NCI-H2196 treated with DMSO at 0.1 percent for 48 hours (cell line): ENCODE results near the gene KANK4.

ENCODE experiments used
- DNase-seq: peaks from one replicate; lab custom pipeline; 2025; ENCODE audit not compliant: unreplicated experiment; lab: John Stamatoyannopoulos, UW

KANK4 gene

GRCh38 chr1:62307895-62308492, 11.2 kb downstream of the KANK4 start:
- DNase-seq: no peak

DNA sequence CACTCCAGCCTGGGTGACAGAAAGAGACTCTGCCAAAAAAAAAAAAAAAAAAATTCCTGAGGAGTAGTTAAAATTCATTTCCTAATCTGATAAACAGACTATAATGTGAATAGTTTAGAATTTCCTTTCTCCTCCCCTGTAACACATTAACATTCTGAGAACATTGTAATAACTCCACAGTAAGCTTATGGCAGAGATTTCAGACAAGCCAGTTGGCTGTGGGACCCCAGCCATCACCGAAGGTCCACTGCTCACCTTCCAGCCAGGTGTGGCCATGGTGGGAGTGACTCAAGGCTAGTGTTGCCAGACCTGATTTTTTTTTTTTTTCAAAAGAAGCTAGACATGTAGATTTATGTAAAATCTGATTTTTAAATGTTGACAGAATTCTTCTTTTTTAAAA, 11.8 kb downstream of the KANK4 start:
- DNase-seq: no peak

DNA sequence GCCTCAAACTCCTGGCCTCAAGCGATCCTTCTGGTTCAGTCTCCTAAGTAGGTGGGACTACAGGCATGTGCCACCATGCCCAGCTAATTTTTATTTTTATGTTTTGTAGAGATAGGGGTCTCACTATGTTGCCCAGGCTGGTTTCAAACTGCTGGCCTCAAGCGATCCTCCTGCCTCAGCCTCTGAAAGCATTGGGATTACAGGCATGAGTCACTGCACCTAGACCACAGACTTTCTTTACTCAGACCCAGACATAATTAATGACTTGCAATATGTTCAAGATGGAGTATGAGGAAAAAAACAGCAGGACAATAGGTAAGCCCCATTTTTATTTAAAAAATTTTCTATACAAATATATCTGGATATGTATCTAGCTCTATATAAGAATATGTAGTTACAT, 13.2 kb downstream of the KANK4 start:
- no peak for DNase-seq

GRCh38 chr1:62304975-62305374, 14.3 kb downstream of the KANK4 start:
- no peak for DNase-seq

DNA sequence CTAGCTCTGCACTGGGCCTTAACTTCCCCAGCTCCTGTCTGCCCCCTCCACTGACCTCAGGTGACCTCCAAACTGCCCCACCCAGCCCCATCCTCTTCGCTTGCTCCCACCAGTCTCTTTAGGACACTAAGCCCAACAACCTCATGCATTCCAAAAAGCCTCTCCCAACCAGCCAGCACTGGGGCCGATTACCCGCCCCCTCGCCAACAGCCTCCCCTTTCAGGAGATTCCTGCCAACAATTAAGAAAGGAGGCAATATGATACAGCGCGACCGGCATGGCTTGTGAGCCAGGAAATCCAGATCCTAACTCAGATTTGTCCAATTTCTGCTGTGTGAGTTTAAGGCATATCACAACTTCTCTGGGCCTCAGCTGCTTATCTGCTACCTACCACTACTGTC, 14.7 kb downstream of the KANK4 start:
- no peak for DNase-seq

DNA sequence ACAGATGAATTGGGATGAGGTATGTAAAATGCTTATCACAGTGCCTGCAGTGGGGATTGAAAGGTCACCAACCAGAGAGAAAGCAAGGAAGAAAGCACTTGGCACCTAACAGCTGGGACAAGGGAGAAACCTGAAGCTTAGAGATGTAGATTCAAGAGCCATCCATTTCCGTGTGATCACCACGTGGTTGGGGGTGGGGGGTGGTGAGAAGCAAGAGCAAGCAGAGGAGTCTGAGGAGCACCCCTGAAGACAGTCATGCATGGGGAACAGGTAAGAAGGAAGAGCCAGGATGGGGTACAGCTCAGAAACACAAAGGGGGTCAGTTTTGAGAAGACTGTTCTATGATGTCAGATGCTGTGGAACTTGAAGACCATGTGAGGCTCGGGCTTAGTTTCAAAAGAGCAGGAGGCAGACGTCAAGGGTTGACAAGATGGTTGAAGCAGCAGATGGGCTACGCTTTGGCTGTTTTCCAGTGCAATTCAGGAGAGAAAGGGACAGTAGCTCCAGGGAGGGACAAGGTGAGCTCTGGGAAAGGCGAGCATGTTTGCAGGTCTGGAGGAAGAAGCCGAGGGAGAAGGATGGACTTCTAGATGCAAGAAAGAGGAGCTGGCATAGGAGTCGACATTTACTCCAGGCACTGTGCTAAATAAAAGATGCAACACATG, 17.4 kb downstream of the KANK4 start:
- DNase-seq: no peak

DNA sequence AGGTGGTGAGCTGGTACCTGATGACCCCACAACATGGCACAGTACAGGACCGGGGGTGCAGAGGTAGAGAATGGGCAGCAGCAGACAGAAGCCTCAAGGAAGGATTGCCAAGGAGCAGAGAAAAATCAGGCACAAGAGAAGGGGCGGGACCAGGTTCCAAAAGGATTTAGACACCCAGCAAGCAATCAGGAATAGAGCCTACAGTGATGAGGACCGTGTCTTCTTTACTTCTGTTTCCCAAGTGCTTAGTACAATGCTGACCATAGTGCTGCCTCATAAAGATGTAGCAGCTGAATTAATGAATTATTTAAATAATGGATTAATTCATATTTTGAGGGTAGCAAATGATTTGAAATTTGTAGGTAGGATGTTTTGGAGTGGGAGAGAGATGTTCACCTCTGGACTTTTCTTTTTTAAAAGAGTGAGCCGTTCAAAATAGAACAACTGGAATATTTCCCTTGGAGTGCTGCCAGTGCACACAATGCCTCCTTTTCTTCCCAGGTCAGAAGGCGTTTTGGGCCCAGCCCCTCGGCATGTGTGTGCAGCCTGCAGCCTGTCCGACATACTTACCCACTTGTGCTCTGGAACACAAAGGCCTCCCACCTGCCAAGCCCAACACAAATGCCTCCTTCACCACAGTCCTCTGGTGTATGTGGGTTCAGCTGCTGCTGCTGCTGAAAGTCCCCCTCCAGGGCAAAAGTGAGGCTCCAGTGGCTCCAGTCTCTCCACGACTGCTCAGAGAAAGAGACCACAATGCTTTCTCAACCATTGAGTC, 19.6 kb downstream of the KANK4 start:
- DNase-seq: no peak

GRCh38 chr1:62295921-62296491, 23.2 kb downstream of the KANK4 start:
- no peak for DNase-seq

DNA sequence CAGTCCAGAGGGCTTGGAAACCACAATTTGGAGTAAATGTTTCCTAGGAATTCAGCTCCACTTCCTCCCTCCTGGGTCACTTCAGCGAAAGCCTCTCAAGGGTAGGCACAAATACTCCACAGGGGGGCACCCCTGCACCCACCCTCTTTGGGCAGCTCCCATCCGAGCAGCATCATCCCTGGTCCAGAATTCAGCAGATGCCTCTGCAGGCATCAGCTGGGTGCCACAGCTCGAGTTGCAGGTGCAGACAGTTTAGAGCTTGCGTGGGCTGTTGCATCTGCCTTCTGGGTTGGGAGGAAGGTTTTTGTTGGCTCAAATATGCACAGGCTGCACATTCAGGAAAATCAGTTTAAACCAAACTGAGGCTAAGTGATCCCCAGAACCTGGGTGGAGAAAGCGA, 25.0 kb downstream of the KANK4 start:
- DNase-seq: no peak

DNA sequence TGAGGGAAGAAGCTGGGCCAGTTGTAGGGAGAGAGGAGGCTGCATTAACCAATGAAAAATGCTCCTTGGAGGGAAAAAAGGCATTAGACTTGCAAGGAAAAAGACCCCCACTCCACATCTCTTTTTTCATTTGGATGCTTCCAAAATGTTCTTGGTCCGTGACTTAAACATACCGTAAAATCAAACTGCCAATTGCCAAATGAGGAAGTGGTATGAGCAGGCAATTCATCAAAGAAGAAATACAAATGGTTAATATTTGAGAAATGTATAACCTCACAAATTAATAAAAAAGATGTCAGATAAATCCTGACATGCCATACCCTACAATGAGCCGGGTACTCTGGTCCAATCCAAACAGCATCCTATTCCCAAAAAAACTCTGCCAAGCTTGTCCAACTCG, 30.6 kb downstream of the KANK4 start:
- no peak for DNase-seq

- DNase-seq: no peak
Measured at GRCh38 chr1:62288224-62288623, 31.0 kb downstream of the KANK4 start.

GRCh38 chr1:62286786-62287224, 32.4 kb downstream of the KANK4 start:
- DNase-seq: no peak

DNA sequence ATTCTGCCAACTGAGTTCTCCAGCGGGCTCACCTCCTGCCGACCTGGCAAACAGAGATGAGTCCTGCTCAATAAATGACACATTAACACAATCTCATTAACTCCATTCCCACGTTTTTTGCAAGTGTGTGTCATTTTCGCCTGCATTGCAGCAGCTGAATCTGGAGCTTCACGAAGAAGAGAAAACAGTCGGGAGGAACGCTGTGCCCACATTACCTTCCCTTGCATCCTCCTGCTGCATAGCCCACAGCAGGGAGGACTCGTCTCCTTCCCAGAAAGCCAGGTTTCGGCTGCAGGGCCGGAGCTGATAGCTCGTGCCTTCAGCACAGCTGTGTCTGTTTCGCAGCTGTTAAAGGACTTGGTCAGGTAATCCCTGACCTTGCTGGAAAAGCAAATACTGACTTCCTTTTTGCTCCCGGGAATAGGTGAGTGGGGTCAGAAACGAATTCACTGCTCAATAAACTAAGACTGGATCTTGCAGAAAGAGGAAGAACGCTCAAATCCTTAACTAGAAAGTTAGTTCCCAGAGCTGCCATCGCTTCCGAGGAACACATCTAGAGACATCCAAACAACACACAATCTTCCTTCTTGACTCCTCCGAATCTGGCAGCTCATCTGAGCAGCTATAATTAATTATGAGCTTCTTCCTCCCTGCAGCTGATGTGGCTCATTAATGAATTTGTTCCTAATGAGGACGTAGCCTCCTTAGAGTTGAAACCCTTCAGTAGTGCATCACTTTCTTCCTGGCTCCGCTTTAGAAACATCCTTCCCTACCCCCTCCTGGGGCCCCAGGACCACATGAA, 33.0 kb downstream of the KANK4 start:
- no peak for DNase-seq

GRCh38 chr1:62285440-62285839, 33.8 kb downstream of the KANK4 start:
- DNase-seq: no peak

- DNase-seq: no peak
Measured at GRCh38 chr1:62283986-62284385, 35.2 kb downstream of the KANK4 start.

DNA sequence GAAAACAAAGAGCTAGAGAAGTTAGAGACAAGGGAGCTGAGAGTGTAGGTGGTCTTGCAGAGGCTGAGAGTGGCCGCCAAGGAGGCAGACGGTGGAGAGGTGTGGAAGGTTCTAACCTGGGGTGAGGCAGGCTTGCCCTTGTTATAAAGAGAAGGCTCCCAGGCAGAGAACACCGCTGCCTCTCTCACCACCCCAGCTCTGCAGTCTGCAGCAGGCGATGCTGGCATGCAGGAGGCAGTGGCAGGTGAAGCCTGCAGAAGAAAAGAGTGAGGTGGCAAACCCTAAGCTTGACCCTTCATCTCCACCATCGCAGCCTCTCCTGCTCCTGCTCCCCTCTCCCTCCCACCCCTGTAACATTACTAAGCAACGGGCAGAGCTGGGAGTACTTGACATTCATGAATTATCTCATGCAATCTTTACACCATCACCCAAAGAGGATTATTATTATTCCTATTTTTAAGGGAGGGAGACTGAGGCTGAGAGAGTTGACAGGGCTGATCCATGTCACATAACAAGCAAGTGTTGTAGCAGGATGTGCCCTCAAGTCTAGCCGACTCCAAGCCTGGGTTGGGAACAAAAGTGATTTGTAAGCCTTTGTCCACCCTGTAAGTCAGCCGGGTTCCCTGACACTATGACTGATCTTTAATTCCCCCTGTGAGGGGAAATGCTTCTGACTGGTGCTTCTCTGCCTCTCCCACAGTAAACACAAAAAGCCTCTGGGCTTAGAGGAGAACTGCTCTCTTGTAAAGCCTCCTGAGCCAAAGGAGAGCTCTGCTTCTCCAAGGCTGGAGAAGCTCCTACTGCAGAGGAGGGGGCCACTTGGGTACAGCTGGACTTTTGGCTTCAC, 36.1 kb downstream of the KANK4 start:
- no peak for DNase-seq

DNA sequence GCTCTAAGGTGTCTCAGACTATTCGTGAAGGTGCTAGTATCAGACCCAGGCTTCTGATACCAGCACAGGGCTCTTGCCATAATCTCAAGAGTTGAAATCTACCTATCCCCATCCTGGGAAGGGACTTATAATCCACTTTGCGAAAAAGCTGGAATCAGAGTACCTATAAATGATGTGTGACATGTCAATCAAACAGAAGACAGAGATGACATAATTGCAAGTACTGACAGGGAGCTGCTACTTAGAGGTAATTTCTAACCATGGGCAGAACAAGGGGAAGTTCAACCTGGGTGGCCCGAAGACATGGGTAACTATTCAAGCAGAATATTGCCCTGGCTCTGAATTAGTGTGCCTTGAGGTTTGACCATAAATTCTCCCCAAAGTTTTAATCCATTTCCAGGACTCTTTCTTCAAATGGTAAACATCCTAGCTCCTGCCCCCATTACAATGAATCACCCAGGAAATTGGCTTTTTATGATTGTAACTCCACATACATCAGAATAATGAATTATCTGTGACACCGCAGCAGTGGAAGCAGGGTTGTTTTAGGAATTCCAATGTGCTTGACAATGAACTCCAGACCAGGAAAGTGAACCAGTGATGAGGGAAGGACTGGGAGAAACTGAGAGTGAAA, 37.2 kb downstream of the KANK4 start:
- DNase-seq: no peak

DNA sequence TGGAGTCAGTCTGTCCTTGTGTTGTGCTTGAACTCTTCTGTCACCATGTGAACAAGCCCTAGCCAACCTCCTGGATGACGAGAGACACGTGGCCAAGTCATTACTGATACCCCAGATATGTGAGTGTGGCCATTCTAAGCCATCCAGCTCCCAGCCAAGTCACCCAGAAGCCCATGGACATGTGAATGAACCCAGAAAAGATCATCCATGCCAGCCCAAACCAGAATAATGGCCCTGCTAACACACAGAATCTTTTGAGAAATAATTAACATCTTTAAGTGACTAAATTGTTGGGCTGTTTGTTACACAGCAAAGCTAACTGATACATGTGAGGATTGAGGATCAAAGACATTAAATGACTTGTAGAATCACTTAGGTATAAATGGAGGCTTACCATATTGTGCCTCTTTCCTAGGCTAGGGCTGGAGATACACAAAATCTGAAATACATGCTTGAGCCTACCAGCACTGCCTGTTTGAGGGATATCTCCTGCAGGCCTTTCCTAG, 38.2 kb downstream of the KANK4 start:
- DNase-seq: no peak

GRCh38 chr1:62280150-62280549, 39.1 kb downstream of the KANK4 start:
- DNase-seq: no peak

GRCh38 chr1:62276791-62277190, 42.4 kb downstream of the KANK4 start:
- no peak for DNase-seq
